Measurements from ENCODE around the gene CHD5.

Gene CHD5

DNA sequence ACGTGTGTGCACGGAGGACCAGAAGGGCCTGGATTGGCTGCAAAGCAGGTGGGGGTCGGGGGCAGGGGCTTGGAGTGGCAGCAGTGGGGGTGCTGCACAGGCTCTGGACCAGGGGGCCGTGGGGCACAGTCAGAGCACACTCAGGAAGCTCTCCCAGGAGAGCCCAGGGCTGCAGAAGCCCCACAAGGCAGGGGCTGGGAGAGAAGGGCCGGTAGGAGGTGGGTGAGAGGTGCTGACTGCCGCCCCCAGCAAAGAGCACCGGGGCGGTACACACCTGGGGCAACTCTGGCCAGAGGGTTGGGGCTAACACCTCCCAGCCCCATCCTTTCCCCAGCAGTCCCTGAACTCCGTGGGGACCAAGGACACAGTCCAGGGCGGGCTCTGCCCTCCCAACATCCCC lies 13.9 kb downstream of the CHD5 start:
- DNase-seq (ENCODE audit: low read depth): no peak
- TF ChIP-seq, protein P1, sequence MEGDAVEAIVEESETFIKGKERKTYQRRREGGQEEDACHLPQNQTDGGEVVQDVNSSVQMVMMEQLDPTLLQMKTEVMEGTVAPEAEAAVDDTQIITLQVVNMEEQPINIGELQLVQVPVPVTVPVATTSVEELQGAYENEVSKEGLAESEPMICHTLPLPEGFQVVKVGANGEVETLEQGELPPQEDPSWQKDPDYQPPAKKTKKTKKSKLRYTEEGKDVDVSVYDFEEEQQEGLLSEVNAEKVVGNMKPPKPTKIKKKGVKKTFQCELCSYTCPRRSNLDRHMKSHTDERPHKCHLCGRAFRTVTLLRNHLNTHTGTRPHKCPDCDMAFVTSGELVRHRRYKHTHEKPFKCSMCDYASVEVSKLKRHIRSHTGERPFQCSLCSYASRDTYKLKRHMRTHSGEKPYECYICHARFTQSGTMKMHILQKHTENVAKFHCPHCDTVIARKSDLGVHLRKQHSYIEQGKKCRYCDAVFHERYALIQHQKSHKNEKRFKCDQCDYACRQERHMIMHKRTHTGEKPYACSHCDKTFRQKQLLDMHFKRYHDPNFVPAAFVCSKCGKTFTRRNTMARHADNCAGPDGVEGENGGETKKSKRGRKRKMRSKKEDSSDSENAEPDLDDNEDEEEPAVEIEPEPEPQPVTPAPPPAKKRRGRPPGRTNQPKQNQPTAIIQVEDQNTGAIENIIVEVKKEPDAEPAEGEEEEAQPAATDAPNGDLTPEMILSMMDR (IDR thresholded peaks at IDR 0.05; ENCODE audit: low read depth, low read length): no peak
- TF ChIP-seq POLR2A (IDR thresholded peaks at IDR 0.05; ENCODE audit: extremely low read depth, insufficient read length): no peak
- TF ChIP-seq, protein P2, sequence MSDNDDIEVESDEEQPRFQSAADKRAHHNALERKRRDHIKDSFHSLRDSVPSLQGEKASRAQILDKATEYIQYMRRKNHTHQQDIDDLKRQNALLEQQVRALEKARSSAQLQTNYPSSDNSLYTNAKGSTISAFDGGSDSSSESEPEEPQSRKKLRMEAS (IDR thresholded peaks at IDR 0.05; ENCODE audit: low read depth, low read length): no peak
- no peak for TF ChIP-seq MYC (IDR thresholded peaks at IDR 0.05; ENCODE audit: low read depth, low read length)
- no peak overlapping the region for H3K4me3 ChIP-seq (ENCODE audit: low read depth, low read length)

DNA sequence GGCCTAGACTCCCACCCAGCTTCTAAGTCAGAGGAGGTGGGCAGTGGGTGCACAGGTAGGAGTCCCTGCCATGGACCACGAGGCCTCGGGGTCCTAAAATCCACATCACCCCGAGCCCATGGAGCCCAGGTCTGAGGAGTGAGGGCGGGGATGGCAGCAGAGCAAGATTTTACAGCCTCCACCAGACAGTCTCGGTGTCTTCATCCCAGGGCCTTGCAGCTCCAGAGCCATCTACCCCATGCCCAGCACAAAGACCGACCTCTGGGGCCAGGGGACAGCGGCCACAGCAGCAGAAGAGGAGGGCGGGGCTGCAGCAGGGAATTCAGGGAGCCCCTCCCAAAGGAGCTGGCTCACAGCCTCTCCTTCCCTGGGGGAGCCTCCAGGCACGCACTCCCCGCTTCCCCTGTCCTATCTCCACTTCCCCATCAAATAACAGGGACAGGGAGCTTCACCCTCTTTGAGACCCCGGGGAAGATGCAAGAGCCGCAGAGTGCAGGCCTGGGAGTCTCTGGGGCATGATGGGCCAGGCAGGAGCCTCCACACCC lies 14.6 kb downstream of the CHD5 start:
- no peak for DNase-seq (ENCODE audit: low read depth)
- TF ChIP-seq, protein P1 (IDR thresholded peaks at IDR 0.05; ENCODE audit: low read depth, low read length): no peak
- no peak for TF ChIP-seq MYC (IDR thresholded peaks at IDR 0.05; ENCODE audit: low read depth, low read length)
- TF ChIP-seq, protein P2 (IDR thresholded peaks at IDR 0.05; ENCODE audit: low read depth, low read length): no peak
- no peak for TF ChIP-seq POLR2A (IDR thresholded peaks at IDR 0.05; ENCODE audit: extremely low read depth, insufficient read length)
- H3K4me3 ChIP-seq (ENCODE audit: low read depth, low read length): no peak overlapping the region

DNA sequence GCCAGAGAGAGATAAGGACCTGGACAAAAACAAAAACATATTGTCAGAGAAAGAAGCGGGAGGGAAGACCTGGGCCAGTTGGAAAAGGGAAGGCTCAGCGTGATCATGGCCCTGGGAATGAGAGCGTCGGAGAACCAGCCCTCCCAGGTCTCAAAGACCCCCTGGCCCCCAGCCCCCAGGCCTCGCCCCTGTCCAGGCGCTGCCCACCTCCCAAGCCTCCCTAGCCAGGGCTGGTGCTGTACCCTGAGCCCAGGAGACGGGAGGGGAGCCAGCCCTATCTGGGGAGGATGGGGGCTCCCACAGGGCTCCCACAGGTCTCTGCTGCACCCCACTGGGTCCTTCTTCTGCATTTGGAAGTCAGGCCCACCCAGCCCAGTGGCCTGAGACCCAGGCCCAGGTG lies 15.1 kb downstream of the CHD5 start:
- no peak overlapping the region for H3K4me3 ChIP-seq (ENCODE audit: low read depth, low read length)
- DNase-seq (ENCODE audit: low read depth): no peak
- no peak for TF ChIP-seq MYC (IDR thresholded peaks at IDR 0.05; ENCODE audit: low read depth, low read length)
- no peak for TF ChIP-seq POLR2A (IDR thresholded peaks at IDR 0.05; ENCODE audit: extremely low read depth, insufficient read length)

DNA sequence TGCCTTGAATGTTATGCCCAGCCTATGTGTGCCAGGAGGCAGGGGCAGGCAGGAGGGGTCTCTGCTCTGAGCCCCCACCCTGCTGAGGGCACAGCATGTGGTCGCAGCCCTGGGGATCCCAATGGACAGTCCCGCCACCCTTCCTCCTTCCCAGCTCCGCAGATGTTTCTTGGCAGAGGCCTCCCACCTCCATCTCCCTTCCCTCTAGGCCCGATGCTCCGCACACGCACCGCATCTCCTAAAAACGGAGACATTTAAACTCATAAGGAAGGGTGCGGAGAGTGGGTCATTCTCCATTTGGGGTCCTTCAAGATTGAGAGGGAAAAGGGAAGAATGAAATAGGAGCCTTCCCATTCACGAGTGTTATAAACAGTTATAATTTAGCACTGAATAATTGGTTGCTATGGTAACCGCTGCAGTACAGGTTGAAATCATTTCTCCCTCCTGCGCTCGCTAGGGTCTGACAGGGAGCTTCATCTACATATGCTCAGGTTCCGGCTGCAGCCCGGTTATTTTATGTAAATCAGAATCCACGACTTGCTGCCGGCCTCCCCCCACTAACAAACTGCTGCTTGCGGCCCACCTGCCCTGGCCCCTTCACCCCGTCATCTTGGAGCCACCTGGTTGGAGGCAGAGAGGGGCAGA lies 16.0 kb downstream of the CHD5 start:
- no peak for DNase-seq (ENCODE audit: low read depth)
- TF ChIP-seq, protein P1 (IDR thresholded peaks at IDR 0.05; ENCODE audit: low read depth, low read length): no peak
- TF ChIP-seq, protein P2 (IDR thresholded peaks at IDR 0.05; ENCODE audit: low read depth, low read length): no peak
- TF ChIP-seq MYC (IDR thresholded peaks at IDR 0.05; ENCODE audit: low read depth, low read length): no peak
- no peak for TF ChIP-seq POLR2A (IDR thresholded peaks at IDR 0.05; ENCODE audit: extremely low read depth, insufficient read length)
- no peak overlapping the region for H3K4me3 ChIP-seq (ENCODE audit: low read depth, low read length)

DNA sequence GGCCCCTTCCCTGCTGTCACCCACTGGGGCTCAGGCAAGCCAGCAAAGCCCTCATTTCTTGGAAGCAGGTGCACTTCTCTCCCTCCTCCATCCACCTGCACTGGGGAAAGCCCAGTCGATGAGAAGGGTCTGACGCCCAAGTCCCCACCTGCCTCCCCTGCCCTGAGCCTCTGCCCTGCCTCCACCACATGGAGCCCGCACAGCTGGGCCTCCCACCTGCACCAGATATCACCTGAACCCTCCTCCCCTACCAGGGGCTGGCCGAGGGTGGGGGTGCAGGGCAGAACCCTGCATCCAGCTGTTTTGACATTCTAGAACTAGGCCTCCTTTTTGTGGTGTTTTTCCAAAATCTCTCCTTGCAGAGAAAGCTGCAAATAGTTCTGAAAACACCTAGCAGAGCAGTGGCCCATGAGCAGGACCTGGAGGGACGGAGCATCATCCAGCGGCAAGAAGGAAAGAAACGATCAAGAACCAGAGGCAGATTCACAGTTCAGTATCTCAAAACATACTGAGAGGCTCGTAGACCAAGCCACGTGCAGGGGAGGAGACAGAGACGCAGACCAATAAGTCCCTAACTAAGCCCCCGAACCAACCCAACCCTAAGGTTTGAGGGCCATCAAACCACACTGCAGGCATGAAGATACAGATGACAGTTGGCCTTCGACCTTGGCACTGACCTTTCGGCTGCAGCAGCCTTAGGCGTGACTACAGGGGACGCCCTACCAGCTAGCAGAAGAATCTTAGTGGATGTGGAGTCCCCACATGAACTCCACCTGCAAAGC lies 16.7 kb downstream of the CHD5 start:
- DNase-seq (ENCODE audit: low read depth): no peak
- TF ChIP-seq MYC (IDR thresholded peaks at IDR 0.05; ENCODE audit: low read depth, low read length) (no peak), POLR2A (IDR thresholded peaks at IDR 0.05; ENCODE audit: extremely low read depth, insufficient read length) (no peak)
- TF ChIP-seq, protein P2 (IDR thresholded peaks at IDR 0.05; ENCODE audit: low read depth, low read length): no peak
- TF ChIP-seq, protein P1 (IDR thresholded peaks at IDR 0.05; ENCODE audit: low read depth, low read length): no peak

DNA sequence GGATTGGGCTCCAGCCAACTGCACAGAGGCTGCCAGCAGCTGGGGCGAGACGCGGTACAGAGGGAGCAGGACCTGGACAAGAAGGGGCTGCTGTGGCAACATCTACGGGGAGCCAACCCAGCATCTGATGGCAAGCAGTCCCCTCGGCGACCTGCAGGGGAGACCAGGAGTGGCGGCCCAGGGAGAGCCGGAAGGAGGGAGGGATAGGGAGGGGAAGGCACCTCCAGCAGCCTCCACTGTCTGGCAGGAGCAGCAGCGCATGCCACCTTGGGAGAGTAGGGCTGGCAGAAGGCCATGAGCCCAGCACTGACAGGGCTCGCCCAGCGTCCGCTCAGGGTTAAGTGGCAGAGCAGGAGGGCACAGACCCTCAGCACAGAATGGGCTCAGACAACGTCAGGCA lies 17.3 kb downstream of the CHD5 start:
- TF ChIP-seq, protein P2 (IDR thresholded peaks at IDR 0.05; ENCODE audit: low read depth, low read length): no peak
- no peak overlapping the region for H3K4me3 ChIP-seq (ENCODE audit: low read depth, low read length)
- DNase-seq (ENCODE audit: low read depth): no peak

More for the DNA sequence above, 16.7 kb downstream of the CHD5 start:
- H3K4me3 ChIP-seq (ENCODE audit: low read depth, low read length): no peak overlapping the region
